ENCODE results near the gene NXPH3.
"Not testable (repeated sequence)": the region's sequence is repeated elsewhere in the genome, so short reads cannot be mapped to it uniquely, and the experiment has no call there.

Gene NXPH3

DNA sequence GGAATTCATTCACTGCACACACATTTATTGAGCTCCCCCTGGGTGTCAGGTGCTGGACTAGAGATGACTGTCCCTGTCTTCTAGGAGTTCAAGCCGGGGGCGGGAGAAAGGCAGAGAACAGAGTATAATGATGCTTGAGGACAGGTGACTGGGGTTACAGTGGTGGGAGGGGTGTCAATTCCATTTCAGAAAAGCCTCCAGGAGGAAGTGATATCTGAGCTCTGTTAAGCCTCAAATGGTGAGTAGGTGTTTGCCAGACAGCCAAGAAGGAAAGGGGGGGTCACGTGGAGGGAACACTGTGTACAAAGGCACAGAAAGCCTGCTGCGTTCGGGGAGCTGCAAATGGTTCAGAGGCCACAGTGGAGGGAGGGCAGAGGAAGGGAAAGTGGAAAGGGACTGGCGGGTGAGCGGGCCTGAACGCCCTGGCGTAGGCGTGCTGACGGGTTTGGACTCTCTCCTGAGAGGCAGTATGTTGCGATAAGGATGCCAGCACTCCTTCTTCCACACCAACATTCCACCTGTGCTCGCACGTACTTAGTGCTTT lies 9.7 kb upstream of the NXPH3 start:
- POLR2A ChIA-PET = no interaction called here
- CTCF ChIA-PET = interaction anchor here (1.0 to 18.1 kb wide), 12 partner anchors 9 to 431 kb away, joined by 3 to 1118 read pairs (median 4); partner anchors contain the start of genes DLX3, NXPH3, SLC35B1 and TAC4
- H3K4me3 ChIP-seq (ENCODE audit: low read depth, low read length) = no peak overlapping the region
- DNase-seq (ENCODE audit: low read depth, low spot score) = no peak
- TF ChIP-seq CTCF (IDR thresholded peaks at IDR 0.05; ENCODE audit: insufficient read depth, low read length, missing control alignments) = no peak

DNA sequence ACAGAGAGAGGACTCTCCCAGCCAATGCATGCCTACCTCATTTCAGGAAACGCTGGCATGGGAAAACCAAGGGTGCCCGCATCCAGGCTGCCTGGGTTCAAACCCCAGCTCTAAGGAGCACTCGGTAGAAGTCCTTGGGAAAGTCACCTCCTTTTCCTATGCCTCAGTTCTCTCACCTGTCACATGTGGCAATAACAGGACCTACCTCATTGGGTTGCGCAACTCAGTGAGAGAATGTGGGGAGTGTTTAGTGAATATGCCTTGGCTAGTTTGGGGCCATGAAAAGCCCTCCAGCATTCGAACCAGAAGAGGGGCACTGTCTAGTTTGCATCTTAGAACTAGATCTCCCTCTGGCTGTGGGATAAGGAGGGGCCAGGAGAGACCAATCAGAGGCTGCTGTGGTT lies 9.0 kb upstream of the NXPH3 start:
- CTCF ChIA-PET = interaction anchor here (1.0 to 18.1 kb wide), 10 partner anchors 9 to 430 kb away, joined by 3 to 1118 read pairs (median 6); partner anchors contain the start of genes DLX3, NXPH3 and SLC35B1
- no peak for DNase-seq (ENCODE audit: low read depth, low spot score)
- H3K4me3 ChIP-seq (ENCODE audit: low read depth, low read length) = no peak overlapping the region
- no peak for TF ChIP-seq CTCF (IDR thresholded peaks at IDR 0.05; ENCODE audit: insufficient read depth, low read length, missing control alignments)
- POLR2A ChIA-PET = no interaction called here

DNA sequence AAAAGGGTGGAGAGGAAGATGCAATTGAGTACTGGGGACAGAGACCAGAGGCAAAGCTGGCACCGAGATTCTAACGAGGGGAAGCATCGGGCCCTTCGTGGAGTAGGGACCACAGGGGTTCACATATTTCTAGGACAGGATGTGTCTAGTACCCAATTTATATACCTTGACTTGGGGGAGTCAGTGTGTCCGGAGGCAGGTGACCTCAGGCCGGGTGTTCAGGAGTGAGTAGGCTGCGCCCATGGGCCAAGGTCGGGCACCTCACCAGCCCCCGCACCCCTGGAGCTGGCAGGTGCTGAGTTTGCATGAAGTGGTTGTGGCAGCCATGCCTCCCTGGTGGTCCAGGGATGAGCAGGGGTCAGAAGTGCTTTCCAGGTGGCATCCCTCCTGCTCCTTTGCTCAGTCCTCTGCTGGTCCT lies 8.6 kb upstream of the NXPH3 start:
- no peak for TF ChIP-seq CTCF (IDR thresholded peaks at IDR 0.05; ENCODE audit: insufficient read depth, low read length, missing control alignments)
- DNase-seq (ENCODE audit: low read depth, low spot score) = no peak
- POLR2A ChIA-PET = no interaction called here
- H3K4me3 ChIP-seq (ENCODE audit: low read depth, low read length) = no peak overlapping the region
- CTCF ChIA-PET = interaction anchor here (0.6 to 18.1 kb wide), 35 partner anchors 9 to 430 kb away, joined by 3 to 1118 read pairs (median 3); partner anchors contain the start of genes DLX3, PHB1 and SLC35B1

DNA sequence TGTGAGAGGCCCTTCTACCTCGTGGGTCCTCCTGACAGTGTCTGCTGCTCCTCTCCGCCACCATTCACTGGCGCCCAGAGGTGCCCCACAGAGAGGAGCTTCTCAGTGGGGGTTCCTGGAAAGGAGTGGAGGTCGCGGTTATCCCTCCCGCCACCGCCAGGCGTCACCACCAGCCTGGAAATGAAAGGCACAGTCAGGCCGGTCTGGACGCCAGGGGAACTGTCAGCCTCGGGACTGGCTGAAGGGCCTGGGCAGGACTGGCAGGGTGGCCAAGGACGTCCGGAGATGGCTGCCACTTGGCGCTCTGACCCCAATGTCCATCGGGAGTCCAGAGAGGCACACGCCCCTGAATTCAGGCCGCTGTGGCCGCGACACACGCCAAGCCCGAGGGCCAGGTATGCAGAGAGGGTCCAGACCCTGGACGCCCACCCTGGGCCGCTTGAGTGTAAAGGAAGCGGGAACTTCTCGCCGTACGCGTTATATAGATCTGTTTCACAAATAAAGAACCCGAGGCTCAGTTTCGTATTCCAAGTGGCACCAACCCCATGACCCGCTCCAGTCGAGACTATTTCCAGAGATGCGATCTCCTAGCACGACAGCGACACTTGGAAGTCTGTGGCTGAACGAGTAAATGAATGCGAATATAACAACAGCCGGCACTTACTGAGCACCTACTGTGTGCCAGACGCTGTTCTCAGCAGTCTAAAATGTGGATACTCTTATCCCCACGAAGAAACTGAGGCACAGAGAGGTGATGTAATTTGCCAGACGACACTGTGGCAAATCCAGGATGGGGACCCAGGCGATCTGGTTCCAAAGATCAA lies 7.6 kb upstream of the NXPH3 start:
- ChIA-PET POLR2A (no interaction called here), CTCF (interaction anchor here (0.6 to 18.1 kb wide), 41 partner anchors 8 to 429 kb away, joined by 3 to 1118 read pairs (median 4); partner anchors contain the start of genes DLX3, PHB1 and SLC35B1)
- no peak for DNase-seq (ENCODE audit: low read depth, low spot score)
- peak overlapping the region; percentile 54 for H3K4me3 ChIP-seq (ENCODE audit: low read depth, low read length)
- TF ChIP-seq CTCF (IDR thresholded peaks at IDR 0.05; ENCODE audit: insufficient read depth, low read length, missing control alignments) = peak; percentile 96

DNA sequence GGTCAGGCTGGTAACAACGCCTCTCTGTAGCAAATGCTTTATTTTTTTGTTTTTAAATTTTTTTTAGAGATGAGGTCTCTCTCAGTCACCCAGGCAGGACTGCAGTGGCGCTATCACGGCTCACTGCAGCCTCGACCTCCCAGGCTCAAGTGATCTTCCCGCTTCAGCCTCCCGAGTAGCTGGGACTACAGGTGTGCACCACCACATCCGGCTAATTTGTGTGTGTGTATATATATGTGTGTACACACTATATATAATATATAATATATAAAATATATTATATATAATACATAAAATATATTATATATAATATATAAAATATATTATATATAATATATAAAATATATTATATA lies 7.0 kb upstream of the NXPH3 start:
- DNase-seq (ENCODE audit: low read depth, low spot score); H3K4me3 ChIP-seq (ENCODE audit: low read depth, low read length); POLR2A ChIA-PET: not testable (repeated sequence)
- CTCF ChIA-PET = interaction anchor here (0.7 to 18.1 kb wide), 16 partner anchors 10 to 428 kb away, joined by 3 to 1118 read pairs (median 8); partner anchors contain the start of genes DLX3 and SLC35B1

DNA sequence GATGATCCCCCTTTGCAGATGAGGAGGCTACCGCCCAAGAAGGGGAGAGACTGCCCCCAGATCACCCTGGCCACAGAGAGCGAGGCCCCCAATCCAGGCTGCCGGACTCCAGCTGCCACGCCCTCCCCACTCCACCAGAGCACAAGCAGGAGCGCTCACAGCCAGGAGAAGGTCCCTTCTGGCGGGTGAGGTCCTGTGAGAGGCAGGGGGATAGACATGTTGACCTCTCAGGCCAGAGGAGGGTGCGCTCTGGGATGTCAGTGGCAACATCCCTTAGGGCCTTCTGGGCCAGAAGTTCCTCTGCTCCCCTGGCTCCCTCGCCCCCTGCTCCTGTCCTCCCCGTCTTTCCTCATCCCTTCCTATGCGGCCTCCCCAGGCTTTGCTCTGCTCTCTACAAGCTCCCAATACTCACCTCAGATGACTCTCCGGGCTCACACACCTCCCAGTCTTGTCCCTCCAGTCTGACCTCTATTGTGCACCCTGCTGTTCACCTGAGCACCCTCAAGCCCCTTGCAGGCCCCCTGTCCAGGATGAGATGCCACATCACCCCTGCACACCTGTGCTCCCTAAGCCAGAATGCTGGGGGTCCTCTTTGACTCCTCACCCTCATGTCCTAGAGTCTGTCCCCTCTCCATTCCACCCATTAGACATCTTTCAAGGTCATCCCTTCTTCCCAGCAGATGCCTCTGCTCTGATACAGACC lies 5.0 kb upstream of the NXPH3 start:
- ChIA-PET CTCF (interaction anchor here (0.6 to 18.1 kb wide), 39 partner anchors 10 to 426 kb away, joined by 3 to 1118 read pairs (median 5); partner anchors contain the start of genes DLX3, FAM117A, PHB1 and SLC35B1), POLR2A (interaction anchor here (0.8 kb wide), 1 partner anchor 44 kb away, joined by 3 read pairs; no protein-coding TSS in a partner anchor)
- TF ChIP-seq CTCF (IDR thresholded peaks at IDR 0.05; ENCODE audit: insufficient read depth, low read length, missing control alignments) = no peak
- no peak overlapping the region for H3K4me3 ChIP-seq (ENCODE audit: low read depth, low read length)
- DNase-seq (ENCODE audit: low read depth, low spot score) = no peak
